HEK293T (cell line): ENCODE data around the gene PSMA5.

ENCODE experiments used
- CTCF ChIA-PET: fragments of 350-600 bp; formaldehyde crosslinking; extraction: SDS; loops from one replicate; lab custom pipeline; 2021; ENCODE audit warnings: antibody characterized with exemption, inconsistent platforms; lab: Yijun Ruan, JAX
- POLR2A ChIA-PET: fragments of 350-600 bp; formaldehyde crosslinking; extraction: SDS; loops from one replicate; lab custom pipeline; 2020; ENCODE audit warnings: antibody characterized with exemption, inconsistent platforms; lab: Yijun Ruan, JAX
- DNase-seq: peaks from one replicate; pipeline ENCODE4 v3.0.0; 2012; ENCODE audit warnings: mixed read lengths; ENCODE audit errors: extremely low spot score
- ARNT ChIP-seq: fragments of 450-650 bp; IDR thresholded peaks from 2 replicates; pipeline ENCODE4 v1.6.1; 2017; ENCODE audit warnings: mild to moderate bottlenecking
- BHLHE40 ChIP-seq: fragments of 450-650 bp; IDR thresholded peaks from 2 replicates; pipeline ENCODE4 v1.6.1; 2016; ENCODE audit warnings: mild to moderate bottlenecking, moderate library complexity, borderline replicate concordance
- CTBP1 ChIP-seq: fragments of 450-650 bp; IDR thresholded peaks from 2 replicates; pipeline ENCODE4 v1.6.1; 2016; ENCODE audit warnings: borderline replicate concordance
- ELF4 ChIP-seq: fragments of 450-650 bp; IDR thresholded peaks from 2 replicates; pipeline ENCODE4 v1.6.1; 2017; ENCODE audit warnings: antibody characterized with exemption
- FOXA1 ChIP-seq: fragments of 450-650 bp; IDR thresholded peaks from 2 replicates; pipeline ENCODE4 v1.6.1; 2016; ENCODE audit warnings: mild to moderate bottlenecking
- FOXK2 ChIP-seq: fragments of 450-650 bp; IDR thresholded peaks from 2 replicates; pipeline ENCODE4 v1.6.1; 2016; ENCODE audit warnings: mild to moderate bottlenecking
- FOXM1 ChIP-seq: fragments of 450-650 bp; IDR thresholded peaks from 2 replicates; pipeline ENCODE4 v1.6.1; 2017; ENCODE audit warnings: mild to moderate bottlenecking, borderline replicate concordance
- HDGF ChIP-seq: fragments of 450-650 bp; IDR thresholded peaks from 2 replicates; pipeline ENCODE4 v1.6.1; 2017; ENCODE audit warnings: antibody characterized with exemption, borderline replicate concordance
- L3MBTL2 ChIP-seq: fragments of 450-650 bp; conservative IDR thresholded peaks from 2 replicates; pipeline ENCODE4 v1.6.1; 2016; ENCODE audit warnings: mild to moderate bottlenecking
- LEF1 ChIP-seq: fragments of 450-650 bp; IDR thresholded peaks from 2 replicates; pipeline ENCODE4 v1.6.1; 2017; ENCODE audit warnings: mild to moderate bottlenecking, borderline replicate concordance
- NFRKB ChIP-seq: fragments of 450-650 bp; IDR thresholded peaks from 2 replicates; pipeline ENCODE4 v1.6.1; 2016; ENCODE audit warnings: mild to moderate bottlenecking, moderate library complexity
- PKNOX1 ChIP-seq: fragments of 450-650 bp; IDR thresholded peaks from 2 replicates; pipeline ENCODE4 v1.6.1; 2016
- SP1 ChIP-seq: fragments of 450-650 bp; IDR thresholded peaks from 2 replicates; pipeline ENCODE4 v1.6.1; 2017
- SUZ12 ChIP-seq: fragments of 450-650 bp; IDR thresholded peaks from 2 replicates; pipeline ENCODE4 v1.6.1; 2016; ENCODE audit warnings: mild to moderate bottlenecking
- TARDBP ChIP-seq: fragments of 450-650 bp; IDR thresholded peaks from 2 replicates; pipeline ENCODE4 v1.6.1; 2016
- ZNF384 ChIP-seq: fragments of 450-650 bp; IDR thresholded peaks from 2 replicates; pipeline ENCODE4 v1.6.1; 2016

Gene PSMA5

DNA sequence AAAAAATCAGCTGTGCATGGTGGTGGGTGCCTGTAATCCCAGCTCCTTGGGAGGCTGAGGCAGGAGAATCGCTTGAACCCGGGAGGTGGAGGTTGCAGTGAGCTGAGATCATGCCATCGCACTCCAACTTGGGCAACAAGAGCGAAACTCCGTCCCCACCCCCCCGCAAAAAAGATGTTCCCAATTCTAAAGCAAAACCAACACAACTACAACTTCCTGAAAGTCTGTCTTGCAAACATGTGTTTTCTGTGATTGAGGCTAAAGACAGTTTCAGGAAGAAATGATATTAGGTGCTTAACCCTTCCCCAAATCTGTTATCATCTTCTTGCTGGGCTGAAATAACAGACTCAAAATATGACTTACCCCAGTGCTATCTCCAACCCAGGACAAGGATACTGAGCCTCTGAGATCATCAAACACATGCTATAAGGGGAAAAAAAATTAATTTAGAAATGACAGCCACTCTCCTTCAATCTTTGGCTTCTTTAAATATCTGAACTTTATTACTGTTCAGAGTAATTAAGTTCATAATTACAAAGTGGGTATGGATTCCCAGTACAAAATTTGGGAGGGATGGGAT, 57.0 kb downstream of the PSMA5 start:
- no peak for DNase-seq
- TF ChIP-seq HDGF (no peak), PKNOX1 (no peak), L3MBTL2 (no peak), BHLHE40 (no peak), SP1 (no peak), TARDBP (no peak), ARNT (no peak), SUZ12 (no peak), ELF4 (no peak), CTBP1 (no peak), NFRKB (no peak), FOXA1 (no peak), FOXK2 (no peak), LEF1 (no peak), FOXM1 (no peak), ZNF384 (no peak)
- ChIA-PET CTCF (no interaction called here), POLR2A (no interaction called here)

DNA sequence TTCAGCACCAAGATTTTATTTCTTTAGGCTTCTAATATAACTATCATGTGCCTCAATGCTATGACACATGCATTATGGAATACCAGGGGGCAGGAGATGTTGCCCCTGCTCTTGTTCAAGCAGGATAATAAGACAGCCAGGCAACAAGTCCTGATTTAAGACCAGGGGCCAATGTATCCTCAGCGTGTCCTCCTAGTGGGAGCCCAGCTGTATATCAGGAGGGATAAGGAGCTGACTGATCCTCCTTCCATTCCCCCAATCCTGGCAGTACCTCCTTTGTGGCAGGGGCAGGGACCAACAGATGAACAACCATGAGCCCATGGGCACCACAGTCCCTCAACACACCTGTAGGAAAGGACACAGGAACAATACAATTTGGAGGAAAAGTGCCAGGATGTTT, 57.8 kb downstream of the PSMA5 start:
- no peak for DNase-seq
- ChIA-PET CTCF (no interaction called here), POLR2A (no interaction called here)
- TF ChIP-seq TARDBP (no peak), ZNF384 (no peak), LEF1 (no peak), ELF4 (no peak), FOXA1 (no peak), ARNT (no peak)

- DNase-seq, result no peak
- ChIA-PET CTCF (no interaction called here), POLR2A (no interaction called here)
- no peak for TF ChIP-seq ZNF384
- no peak for TF ChIP-seq NFRKB
- TF ChIP-seq BHLHE40, result no peak
- TF ChIP-seq SP1, result no peak
- TF ChIP-seq FOXM1, result no peak
- no peak for TF ChIP-seq SUZ12
- TF ChIP-seq ARNT, result no peak
- no peak for TF ChIP-seq HDGF
- TF ChIP-seq FOXK2, result no peak
- no peak for TF ChIP-seq LEF1
- no peak for TF ChIP-seq ELF4
- no peak for TF ChIP-seq CTBP1
- no peak for TF ChIP-seq L3MBTL2
- no peak for TF ChIP-seq TARDBP
- no peak for TF ChIP-seq FOXA1
- no peak for TF ChIP-seq PKNOX1
Observed at GRCh38 chr1:109367626-109368025, 58.6 kb downstream of the PSMA5 start.

DNA sequence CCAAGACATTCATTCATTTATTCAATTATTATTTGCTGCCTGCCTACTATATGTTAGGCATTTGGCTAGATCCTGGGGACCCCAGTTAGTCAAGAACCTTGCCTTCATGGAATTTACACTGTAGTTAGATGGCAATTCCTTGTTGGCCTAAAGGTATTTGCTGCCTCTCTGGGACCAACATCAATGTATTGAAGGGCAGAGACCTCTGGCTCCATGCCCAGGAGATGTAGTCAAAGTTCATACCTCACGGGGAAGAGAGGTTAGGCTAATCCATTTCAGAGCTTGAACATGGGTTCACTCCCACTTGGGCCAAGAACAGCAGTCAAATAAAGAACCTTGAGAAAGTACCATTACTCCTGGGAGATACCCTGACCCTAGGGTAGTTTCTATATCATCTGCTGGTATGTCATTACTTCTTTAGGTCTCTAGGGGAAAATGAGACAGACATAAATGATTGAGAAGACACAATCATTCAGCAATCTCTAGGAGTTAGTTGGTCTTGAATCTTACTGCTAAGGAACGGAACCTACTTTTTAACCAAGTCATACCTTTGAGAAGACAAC, 60.5 kb downstream of the PSMA5 start:
- TF ChIP-seq TARDBP, result no peak
- no peak for TF ChIP-seq FOXM1
- TF ChIP-seq PKNOX1, result no peak
- TF ChIP-seq SP1, result no peak
- no peak for TF ChIP-seq LEF1
- no peak for TF ChIP-seq SUZ12
- DNase-seq, result no peak
- POLR2A ChIA-PET, result no interaction called here
- CTCF ChIA-PET, result no interaction called here

DNA sequence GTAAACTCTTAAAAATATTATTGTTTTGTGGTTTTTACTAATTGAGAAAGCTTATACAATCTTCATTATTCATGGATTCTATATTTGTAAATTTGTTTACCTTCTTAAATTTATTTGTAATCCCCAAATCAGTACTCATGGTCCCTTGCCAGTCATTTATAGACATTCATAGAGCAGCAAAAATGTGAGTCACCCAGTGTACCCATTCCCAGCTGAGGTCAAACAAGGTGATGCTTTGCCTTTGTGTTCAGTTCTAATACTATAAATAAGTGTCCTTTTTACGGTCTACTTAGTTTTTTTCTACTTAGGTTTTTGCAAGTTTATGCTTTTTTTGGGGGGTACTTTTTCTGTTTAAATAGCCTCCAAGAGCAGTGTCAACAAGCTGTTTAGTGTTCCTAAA, 64.6 kb downstream of the PSMA5 start:
- ChIA-PET CTCF (no interaction called here), POLR2A (no interaction called here)
- no peak for DNase-seq
- no peak for TF ChIP-seq LEF1
- TF ChIP-seq TARDBP, result no peak
- no peak for TF ChIP-seq CTBP1
- no peak for TF ChIP-seq HDGF
- TF ChIP-seq FOXA1, result no peak
- no peak for TF ChIP-seq FOXM1
- TF ChIP-seq NFRKB, result no peak
- TF ChIP-seq ARNT, result no peak
- TF ChIP-seq PKNOX1, result no peak
- TF ChIP-seq SP1, result no peak
- TF ChIP-seq BHLHE40, result no peak
- TF ChIP-seq SUZ12, result no peak
- no peak for TF ChIP-seq ELF4
- no peak for TF ChIP-seq FOXK2
- no peak for TF ChIP-seq L3MBTL2
- TF ChIP-seq ZNF384, result no peak
